Measurements from ENCODE around the gene TNFAIP8.

Gene TNFAIP8

GRCh38 chr5:119332978-119333401 lies 22.8 kb upstream of the TNFAIP8 start:
- peak overlapping the region; percentile 35 for H3K4me3 ChIP-seq (ENCODE audit: low read length)
- peak; percentile 91 for DNase-seq (ENCODE audit: low read depth)
- no peak for TF ChIP-seq CTCF (IDR thresholded peaks at IDR 0.05; ENCODE audit: insufficient read depth, low read depth, low read length, missing control alignments)

GRCh38 chr5:119333421-119333851 lies 22.4 kb upstream of the TNFAIP8 start:
- H3K4me3 ChIP-seq (ENCODE audit: low read length), result peak overlapping the region; percentile 35
- TF ChIP-seq CTCF (IDR thresholded peaks at IDR 0.05; ENCODE audit: insufficient read depth, low read depth, low read length, missing control alignments), result no peak

GRCh38 chr5:119335261-119335677 lies 20.6 kb upstream of the TNFAIP8 start:
- H3K4me3 ChIP-seq (ENCODE audit: low read length), result peak overlapping the region; percentile 35
- TF ChIP-seq CTCF (IDR thresholded peaks at IDR 0.05; ENCODE audit: insufficient read depth, low read depth, low read length, missing control alignments), result no peak
- DNase-seq (ENCODE audit: low read depth), result no peak

More at GRCh38 chr5:119333421-119333851, 22.4 kb upstream of the TNFAIP8 start:
- peak; percentile 86 for DNase-seq (ENCODE audit: low read depth)

GRCh38 chr5:119336262-119336661 lies 19.6 kb upstream of the TNFAIP8 start:
- no peak for DNase-seq (ENCODE audit: low read depth)
- TF ChIP-seq CTCF (IDR thresholded peaks at IDR 0.05; ENCODE audit: insufficient read depth, low read depth, low read length, missing control alignments), result no peak
- no peak overlapping the region for H3K4me3 ChIP-seq (ENCODE audit: low read length)

GRCh38 chr5:119336845-119337580 lies 18.8 kb upstream of the TNFAIP8 start:
- DNase-seq (ENCODE audit: low read depth), result no peak
- TF ChIP-seq CTCF (IDR thresholded peaks at IDR 0.05; ENCODE audit: insufficient read depth, low read depth, low read length, missing control alignments), result no peak
- no peak overlapping the region for H3K4me3 ChIP-seq (ENCODE audit: low read length)

GRCh38 chr5:119338326-119338946 lies 17.4 kb upstream of the TNFAIP8 start:
- H3K4me3 ChIP-seq (ENCODE audit: low read length), result no peak overlapping the region
- TF ChIP-seq CTCF (IDR thresholded peaks at IDR 0.05; ENCODE audit: insufficient read depth, low read depth, low read length, missing control alignments), result no peak
- no peak for DNase-seq (ENCODE audit: low read depth)
